HCT116 (cell line): ENCODE data around the gene MED14. TPM values are rescaled to one million over a fixed set of nuclear protein-coding genes. Genes with fewer than 3 reads are reported as not detected.

Source experiments
- ATAC-seq: fragments of 200-7000 bp; cut with Tn5 transposase; 2 replicates; pipeline ENCODE4 v1.9.1; 2020; ENCODE audit warnings: mild to moderate bottlenecking, moderate library complexity
- BruUV-seq: library from RNA; stranded (reverse); fragments of 400-500 nt; replicated peaks from 2 replicates; lab custom pipeline; 2021; lab: Mats Ljungman, UMichigan
- CTCF ChIA-PET: fragments of 300-600 bp; sonication (Branson Sonifier 250); formaldehyde crosslinking; loops from one replicate; lab custom pipeline; 2021; ENCODE audit warnings: antibody characterized with exemption; lab: Charles Lee
- POLR2A ChIA-PET: fragments of 300-600, 350-600 bp; sonication (Branson Sonifier 250); formaldehyde crosslinking; loops from one replicate; lab custom pipeline; 2021; ENCODE audit warnings: antibody characterized with exemption; lab: Charles Lee
- RAD21 ChIA-PET, 2 experiments: fragments of 300-600 bp; sonication (Branson Sonifier 250); formaldehyde crosslinking; loops; one replicate each; lab custom pipeline; 2023; ENCODE audit warnings: low total read pairs in 2 of 2; ENCODE audit not compliant: uncharacterized antibody in 2 of 2, unreplicated experiment in 2 of 2, low non-redundant PET in 1 of 2; lab: Charles Lee
- DNase-seq: peaks from one replicate; pipeline ENCODE4 v3.0.0-alpha.2; 2010; ENCODE audit warnings: low read depth, low spot score
- H2AFZ ChIP-seq: fragments of 200-600 bp; shearing (Covaris generic), sonication (generic); 2 replicates; pipeline ENCODE4 v1.6.1; 2017; ENCODE audit warnings: low read depth, mixed run types, mixed read lengths, antibody characterized with exemption, low read length; ENCODE audit not compliant: poor library complexity, severe bottlenecking
- H3K27ac ChIP-seq: 2 replicates; pipeline ENCODE4 v1.5.1; 2012; ENCODE audit warnings: low read depth, low read length
- H3K27me3 ChIP-seq: fragments of 200-600 bp; sonication (generic); 2 replicates; pipeline ENCODE4 v1.6.1; 2016; ENCODE audit warnings: mixed run types, low read length, mixed read lengths; ENCODE audit not compliant: insufficient read depth
- H3K36me3 ChIP-seq, 2 experiments: fragments of 200-500 bp in 1 of 2; fragments of 200-600 bp in 1 of 2; sonication (Bioruptor generic) in 1 of 2; sonication (generic) in 1 of 2; 2 replicates each; pipeline versions ENCODE4 v1.5.1 to v1.6.1; 2014 to 2016; ENCODE audit warnings: low read length in 2 of 2, inconsistent platforms in 1 of 2, mixed read lengths in 1 of 2, mixed run types in 1 of 2; ENCODE audit not compliant: insufficient read depth in 2 of 2, control insufficient read depth in 1 of 2
- H3K4me1 ChIP-seq, 2 experiments: fragments of 200-600 bp in 1 of 2; sonication (generic) in 1 of 2; 2 replicates each; pipeline versions ENCODE4 v1.5.1 to v1.6.1; 2012 to 2017; ENCODE audit warnings: low read length in 2 of 2, inconsistent platforms in 1 of 2, mild to moderate bottlenecking in 1 of 2, mixed read lengths in 1 of 2, mixed run types in 1 of 2, moderate library complexity in 1 of 2; ENCODE audit not compliant: insufficient read depth in 2 of 2, control insufficient read depth in 1 of 2
- H3K4me2 ChIP-seq: fragments of 200-600 bp; sonication (generic); 2 replicates; pipeline ENCODE4 v1.6.1; 2017; ENCODE audit warnings: mixed run types, low read length, mixed read lengths
- H3K4me3 ChIP-seq, 2 experiments: fragments of 200-600 bp in 1 of 2; sonication (generic) in 1 of 2; replicated peaks in 1 of 2; 2 replicates each; pipeline ENCODE4 v1.5.1; 2011 to 2016; ENCODE audit warnings: low read length in 2 of 2, control low read depth in 1 of 2, low read depth in 1 of 2, mild to moderate bottlenecking in 1 of 2, mixed read lengths in 1 of 2, mixed run types in 1 of 2
- H3K79me2 ChIP-seq: fragments of 200-600 bp; sonication (generic); 2 replicates; pipeline ENCODE4 v1.6.1; 2017; ENCODE audit warnings: mild to moderate bottlenecking, mixed run types, low read length, moderate library complexity, mixed read lengths; ENCODE audit not compliant: insufficient read depth
- H3K9ac ChIP-seq: fragments of 200-600 bp; sonication (generic); 2 replicates; pipeline ENCODE4 v1.6.1; 2016; ENCODE audit warnings: low read length, mixed read lengths
- H3K9me2 ChIP-seq: fragments of 200-600 bp; sonication (generic), shearing (Covaris generic); 2 replicates; pipeline ENCODE4 v1.6.1; 2017; ENCODE audit warnings: mixed run types, mild to moderate bottlenecking, moderate library complexity; ENCODE audit not compliant: insufficient read depth
- H3K9me3 ChIP-seq, 2 experiments: fragments of 200-500 bp in 1 of 2; fragments of 200-600 bp in 1 of 2; sonication (Bioruptor generic) in 1 of 2; sonication (generic) in 1 of 2; 2 replicates each; pipeline ENCODE4 v1.6.1; 2014 to 2017; ENCODE audit warnings: low read length in 2 of 2, mixed read lengths in 2 of 2, inconsistent platforms in 1 of 2, low read depth in 1 of 2, mild to moderate bottlenecking in 1 of 2, mixed run types in 1 of 2, moderate library complexity in 1 of 2; ENCODE audit not compliant: control insufficient read depth in 1 of 2, insufficient read depth in 1 of 2
- H4K20me1 ChIP-seq: fragments of 200-600 bp; sonication (generic), shearing (Covaris generic); 2 replicates; pipeline ENCODE4 v1.6.1; 2017; ENCODE audit warnings: mixed run types, mild to moderate bottlenecking, moderate library complexity; ENCODE audit not compliant: insufficient read depth
- CEBPB ChIP-seq: IDR thresholded peaks from 2 replicates; pipeline ENCODE4 v1.6.1; 2012; ENCODE audit warnings: low read depth
- CTCF ChIP-seq, 3 experiments: fragments of 200-600 bp in 1 of 3; sonication (generic) in 1 of 3; IDR thresholded peaks in 2 of 3; conservative IDR thresholded peaks in 1 of 3; 2 replicates each; pipeline ENCODE4 v1.5.1; 2012 to 2017; ENCODE audit warnings: low read depth in 2 of 3, low read length in 2 of 3, antibody characterized with exemption in 1 of 3, borderline replicate concordance in 1 of 3, control low read depth in 1 of 3, mild to moderate bottlenecking in 1 of 3, mixed read lengths in 1 of 3, mixed run types in 1 of 3, moderate library complexity in 1 of 3; ENCODE audit not compliant: insufficient read depth in 1 of 3
- ELF1 ChIP-seq: IDR thresholded peaks from 2 replicates; pipeline ENCODE4 v1.6.1; 2012; ENCODE audit warnings: low read depth, borderline replicate concordance
- EZH2 ChIP-seq: fragments of 200-600 bp; sonication (generic); IDR thresholded peaks from 2 replicates; pipeline ENCODE4 v1.6.1; 2017; ENCODE audit warnings: antibody characterized with exemption, mixed run types
- EZH2phosphoT487 ChIP-seq: fragments of 200-600 bp; IDR thresholded peaks from 2 replicates; pipeline ENCODE4 v1.6.1; 2018; ENCODE audit warnings: antibody characterized with exemption, borderline replicate concordance
- MAX ChIP-seq: IDR thresholded peaks from 2 replicates; pipeline ENCODE4 v1.6.1; 2012
- POLR2AphosphoS5 ChIP-seq: IDR thresholded peaks from 2 replicates; pipeline ENCODE4 v1.6.1; 2011; ENCODE audit warnings: mild to moderate bottlenecking, low read depth, low read length, moderate library complexity
- REST ChIP-seq: IDR thresholded peaks from 2 replicates; pipeline ENCODE4 v1.6.1; 2012; ENCODE audit warnings: low read depth
- SIN3A ChIP-seq: IDR thresholded peaks from 2 replicates; pipeline ENCODE4 v1.6.1; 2012; ENCODE audit warnings: low read depth
- SP1 ChIP-seq: IDR thresholded peaks from 2 replicates; pipeline ENCODE4 v1.6.1; 2012; ENCODE audit warnings: low read depth
- SRF ChIP-seq: IDR thresholded peaks from 2 replicates; pipeline ENCODE4 v1.6.1; 2012; ENCODE audit warnings: low read depth
- TCF7L2 ChIP-seq: IDR thresholded peaks from 2 replicates; pipeline ENCODE4 v1.7.0; 2011; ENCODE audit warnings: borderline replicate concordance, inconsistent platforms; ENCODE audit not compliant: insufficient read depth, insufficient read length; ENCODE audit errors: extremely low read depth
- ZFX ChIP-seq: fragments of 450-650 bp; IDR thresholded peaks from 2 replicates; pipeline ENCODE4 v1.6.1; 2017
- intact Hi-C: fragments of 100-400 bp; cut with micrococcal nuclease; formaldehyde crosslinking; loops from 2 replicates; pipeline ENCODE4 v1.10.0; 2022
- total RNA-seq: library from RNA; stranded (reverse); gene quantifications from one replicate; pipeline ENCODE4 v1.2.1, GENCODE V29; 2021; ENCODE audit not compliant: unreplicated experiment

Gene MED14
- total RNA-seq, 1 experiment from 2014 or later = 51.8 TPM

GRCh38 chrX:40683245-40683644 is 52.1 kb downstream of the MED14 start:
- H3K27me3 ChIP-seq = no peaks in the 10 kb centered on the region
- RAD21 ChIA-PET = no interaction called here
- no TSS peak for BruUV-seq
- POLR2A ChIA-PET = no interaction called here
- DNase-seq = no peak
- no peak overlapping the region for H3K4me3 ChIP-seq
- no peaks in the 10 kb centered on the region for H3K9me2 ChIP-seq
- H3K36me3 ChIP-seq = peaks cover 4 to 11% of the 10 kb centered on the region in 2 experiments; a peak in 2 of 4 replicates
- H3K27ac ChIP-seq = no peak overlapping the region
- no peaks in the 10 kb centered on the region for H3K9me3 ChIP-seq
- H2AFZ ChIP-seq = no peak overlapping the region
- no peak overlapping the region for H3K4me2 ChIP-seq
- ATAC-seq = no peak
- no peaks in the 10 kb centered on the region for H3K79me2 ChIP-seq
- intact Hi-C loops = no loop called here
- CTCF ChIA-PET = no interaction called here
- no peaks in the 10 kb centered on the region for H4K20me1 ChIP-seq
- TF ChIP-seq REST (no peak), EZH2 (no peak), POLR2AphosphoS5 (no peak), EZH2phosphoT487 (no peak), CTCF (IDR thresholded peaks at IDR 0.05 in 2 of 3, conservative IDR thresholded peaks at IDR 0.05 in 1 of 3; ENCODE audit: borderline replicate concordance in 1 of 3, insufficient read depth in 1 of 3, low read depth in 2 of 3, low read length in 2 of 3) (no peak), ELF1 (no peak), SIN3A (no peak), MAX (no peak), TCF7L2 (no peak), SP1 (no peak), ZFX (no peak), CEBPB (no peak), SRF (no peak)
- no peaks in the 10 kb centered on the region for H3K4me1 ChIP-seq
- H3K9ac ChIP-seq = no peak overlapping the region
